Medulla oblongata (tissue), 1 donor: ENCODE measurements around the gene C20orf202.

Experiments
- DNase-seq: peaks from one replicate; pipeline ENCODE4 v3.0.0-alpha.2; 2015; ENCODE audit errors: extremely low spot score

C20orf202 gene

DNA sequence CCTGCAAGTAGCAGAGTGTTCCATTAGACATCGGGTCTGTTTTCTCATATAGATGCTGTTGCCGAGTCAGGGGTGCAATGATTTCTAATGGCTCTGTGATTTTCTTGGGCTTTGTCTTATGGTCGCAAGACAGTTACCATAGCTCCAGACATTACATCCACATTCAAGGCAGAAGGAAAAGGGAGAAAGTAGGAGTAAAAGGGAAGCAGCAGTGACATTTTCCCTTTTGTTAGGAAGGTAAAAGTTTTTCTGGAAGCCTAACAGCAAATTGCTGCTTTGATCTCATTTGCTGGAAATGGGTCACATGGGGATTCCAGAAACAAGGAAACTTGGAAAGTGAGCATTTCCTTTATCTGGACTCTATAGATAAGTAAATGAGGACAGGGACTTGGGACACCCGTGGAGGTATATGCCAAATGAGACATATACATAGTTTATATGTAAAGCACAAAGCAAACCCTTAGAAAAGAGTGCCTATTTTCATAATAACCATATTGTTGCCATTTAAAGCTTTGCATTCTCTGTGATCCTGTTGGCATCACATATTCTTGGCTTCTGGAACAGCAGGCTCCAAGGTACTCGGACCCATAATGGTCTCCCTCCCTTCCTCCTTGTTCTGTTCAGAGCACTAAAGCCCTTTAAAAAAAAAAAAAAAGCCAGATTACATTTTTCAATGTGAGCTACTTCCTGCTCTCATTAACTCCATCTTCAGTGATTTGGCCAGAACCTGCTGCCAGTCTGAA is at the start of gene C20orf202:
C20orf202 (plus strand) TSS at position 693 of the 743 bp plus-strand sequence. CDS start 132 bp downstream, outside the sequence.
- DNase-seq, result no peak

DNA sequence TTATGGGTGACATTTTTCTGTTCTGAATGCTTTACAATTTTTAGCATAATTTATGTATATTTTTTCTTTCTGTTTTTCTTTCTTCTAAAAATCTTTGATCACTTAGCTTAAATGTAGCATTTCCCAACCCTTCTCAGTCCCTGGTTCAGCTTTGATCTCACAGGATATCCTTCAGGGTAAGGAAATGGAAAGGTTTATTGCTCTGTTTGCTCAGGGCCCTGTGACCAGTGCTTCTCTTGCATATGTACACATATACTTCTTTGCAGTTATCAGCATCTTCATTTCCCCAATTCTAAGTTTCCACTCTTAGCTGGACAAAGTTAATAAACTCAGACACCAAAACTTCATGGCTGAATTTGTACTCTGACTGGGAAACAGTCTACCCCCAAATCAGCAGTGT is 49.0 kb upstream of the C20orf202 start:
- no peak for DNase-seq

DNA sequence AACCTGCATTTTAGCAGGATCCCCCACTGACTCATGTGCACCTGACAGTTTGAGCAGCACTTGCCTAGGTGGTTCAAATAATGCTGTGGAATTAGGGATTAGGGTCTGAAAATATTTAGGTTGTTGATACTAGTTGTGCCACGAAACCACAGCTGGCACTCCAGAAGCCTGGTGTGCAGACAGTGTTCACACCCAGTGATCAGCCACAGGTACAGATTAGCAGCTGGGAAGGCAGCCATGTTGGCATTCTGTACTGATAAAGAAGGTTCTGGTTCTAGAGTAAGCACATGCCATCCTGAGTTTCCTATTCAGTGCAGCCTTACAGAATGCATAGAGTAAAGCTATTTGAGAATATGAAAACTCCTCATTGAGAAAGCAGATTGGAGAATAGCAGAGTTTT is 48.6 kb upstream of the C20orf202 start:
- no peak for DNase-seq

DNA sequence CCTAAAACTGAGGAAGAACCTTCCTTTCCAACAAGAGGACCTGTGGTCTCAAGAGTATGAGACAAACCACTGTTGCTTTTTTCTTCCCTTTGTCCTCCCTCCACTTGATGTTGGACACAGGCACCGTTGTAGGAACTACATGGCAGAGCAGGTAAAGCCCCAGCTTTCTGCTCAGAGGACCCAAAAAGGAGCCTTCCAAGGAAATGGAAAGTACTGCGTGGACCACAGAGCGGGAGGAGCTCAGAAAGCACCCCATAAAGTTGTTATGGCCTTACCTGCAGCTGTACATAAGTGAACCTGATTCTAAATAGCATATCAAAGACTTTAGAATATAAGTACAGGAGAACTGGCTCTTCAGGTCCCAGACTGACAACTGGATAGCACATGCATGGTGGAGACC is 47.9 kb upstream of the C20orf202 start:
- no peak for DNase-seq

DNA sequence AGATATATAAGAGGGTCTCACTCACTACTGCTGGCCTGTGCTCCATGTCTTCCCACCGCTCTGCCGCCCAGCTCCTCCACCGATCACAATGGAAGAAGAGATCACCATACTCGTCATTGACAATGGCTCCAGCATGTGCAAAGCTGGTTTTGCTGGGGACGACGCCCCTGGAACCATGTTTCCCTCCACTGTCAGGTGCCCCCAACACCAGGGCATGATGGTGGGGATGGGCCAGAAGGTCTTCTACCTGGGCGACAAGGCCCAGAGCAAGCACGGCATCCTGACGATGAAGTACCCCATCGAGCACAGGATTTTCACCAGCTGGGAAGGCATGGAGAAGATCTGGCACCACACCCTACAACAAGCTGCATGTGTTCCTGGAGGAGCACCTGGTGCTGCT is 42.8 kb upstream of the C20orf202 start:
- no peak for DNase-seq

DNA sequence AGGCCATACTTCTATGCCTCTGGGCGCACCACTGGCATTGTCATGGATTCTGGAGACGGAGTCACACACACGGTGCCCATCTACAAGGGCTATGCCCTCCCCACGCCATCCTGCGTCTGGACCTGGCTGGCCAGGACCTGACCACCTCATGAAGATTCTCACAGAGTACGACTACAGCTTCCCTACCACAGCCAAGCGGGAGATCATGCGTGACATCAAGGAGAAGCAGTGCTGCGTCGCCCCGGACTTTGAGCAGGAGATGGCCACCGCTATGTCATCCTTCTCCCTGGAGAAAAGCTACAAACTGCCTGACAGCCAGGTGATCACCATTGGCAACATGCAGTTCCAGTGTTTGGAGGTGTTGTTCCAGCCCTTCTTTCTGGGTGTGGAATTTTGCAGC is 42.3 kb upstream of the C20orf202 start:
- DNase-seq, result no peak

DNA sequence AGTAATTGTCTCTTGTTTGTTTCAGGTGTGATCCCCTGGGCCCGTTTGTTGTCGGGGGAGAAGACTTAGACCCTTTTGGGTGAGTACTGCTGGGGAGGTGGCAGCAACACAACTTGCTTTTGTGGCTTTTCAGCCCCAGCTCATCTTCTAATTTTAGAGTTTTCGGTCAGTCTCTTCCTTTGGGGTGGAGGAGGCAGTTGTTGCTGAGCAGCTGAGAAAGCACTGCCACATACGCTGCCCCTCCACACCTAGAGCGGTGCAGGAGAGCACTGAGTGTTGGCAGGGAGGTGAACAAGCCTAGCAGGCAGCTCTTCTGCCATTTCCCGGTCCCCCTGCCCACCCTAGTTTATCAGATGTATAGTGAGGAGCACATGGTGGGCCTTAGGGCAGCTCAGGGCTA is 40.1 kb upstream of the C20orf202 start:
- DNase-seq, result no peak

DNA sequence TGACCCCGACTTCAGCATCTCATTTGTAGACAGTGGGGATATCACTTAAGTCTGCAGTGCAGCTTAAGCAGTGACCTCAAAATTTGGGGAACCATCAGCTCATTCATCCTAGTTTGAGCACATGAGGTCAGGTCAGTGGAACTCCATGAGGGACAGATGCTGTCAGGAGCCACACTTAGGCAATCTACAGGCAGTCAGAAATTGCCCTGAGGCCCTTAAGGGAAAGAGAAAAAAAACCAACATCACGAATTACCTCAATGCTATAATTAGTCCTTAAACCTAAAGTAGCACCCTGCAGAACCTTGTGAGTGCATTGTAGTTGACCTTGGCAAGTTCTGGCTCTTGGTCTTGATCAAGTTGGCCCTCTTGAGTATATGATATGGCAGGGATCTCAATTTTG is 39.6 kb upstream of the C20orf202 start:
- no peak for DNase-seq

DNA sequence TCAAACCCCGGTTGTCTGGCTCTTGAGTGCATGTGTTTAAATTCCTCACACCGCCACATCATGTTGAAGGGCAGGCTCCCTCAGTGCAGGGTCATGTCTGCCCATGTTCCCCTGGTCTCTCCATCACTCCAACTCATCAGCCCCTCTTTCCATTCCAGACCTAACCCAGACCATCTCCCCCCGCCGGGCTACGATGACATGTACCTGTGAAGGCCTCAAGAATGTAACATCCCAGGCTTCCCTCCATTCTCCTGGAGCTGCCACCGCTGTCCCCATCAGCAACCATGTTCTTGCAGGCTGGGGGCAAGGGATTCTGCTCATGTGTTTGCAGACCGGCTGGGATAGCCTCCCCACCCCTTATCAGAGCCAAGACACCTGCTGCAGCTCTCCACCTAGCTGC is 38.4 kb upstream of the C20orf202 start:
- DNase-seq, result no peak

DNA sequence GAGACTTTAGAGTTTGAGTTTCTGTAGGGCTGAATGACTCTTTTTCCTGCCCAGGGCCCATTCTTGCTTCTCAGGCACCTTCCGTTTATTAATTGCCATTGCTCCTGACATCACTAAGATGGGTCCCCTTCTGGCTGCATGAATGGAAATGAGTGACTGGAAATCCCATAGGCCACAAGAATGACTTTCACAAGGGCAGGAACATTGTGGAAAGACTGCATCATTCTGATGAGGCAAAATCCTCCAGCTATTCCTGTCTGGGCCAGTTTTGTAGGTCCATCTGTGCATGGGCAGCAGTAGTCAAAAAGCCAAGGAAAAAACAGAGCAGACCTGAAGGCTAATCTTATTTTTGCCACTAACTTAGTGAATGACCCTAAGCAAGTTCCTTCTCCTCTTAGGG is 37.7 kb upstream of the C20orf202 start:
- DNase-seq, result no peak

DNA sequence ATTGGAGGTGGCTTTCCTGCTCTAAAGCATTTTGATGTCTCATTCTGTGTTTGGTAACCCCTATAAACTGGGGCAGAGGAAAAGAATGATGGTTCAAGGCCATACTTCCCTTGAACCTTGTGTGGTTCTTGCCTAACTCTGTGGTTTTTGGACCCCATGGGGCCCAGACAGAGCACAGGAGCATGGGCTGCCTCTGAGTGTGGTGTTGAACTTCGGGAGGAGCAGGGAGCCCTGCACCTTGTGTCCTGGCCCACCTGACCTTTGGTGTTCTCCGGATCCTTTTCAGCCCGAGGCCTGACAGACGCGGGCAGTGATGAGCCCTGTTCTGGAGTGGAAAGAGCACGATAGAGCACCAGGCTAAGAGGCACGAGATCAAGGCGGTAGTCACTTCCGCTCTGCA is 37.3 kb upstream of the C20orf202 start:
- DNase-seq, result no peak

DNA sequence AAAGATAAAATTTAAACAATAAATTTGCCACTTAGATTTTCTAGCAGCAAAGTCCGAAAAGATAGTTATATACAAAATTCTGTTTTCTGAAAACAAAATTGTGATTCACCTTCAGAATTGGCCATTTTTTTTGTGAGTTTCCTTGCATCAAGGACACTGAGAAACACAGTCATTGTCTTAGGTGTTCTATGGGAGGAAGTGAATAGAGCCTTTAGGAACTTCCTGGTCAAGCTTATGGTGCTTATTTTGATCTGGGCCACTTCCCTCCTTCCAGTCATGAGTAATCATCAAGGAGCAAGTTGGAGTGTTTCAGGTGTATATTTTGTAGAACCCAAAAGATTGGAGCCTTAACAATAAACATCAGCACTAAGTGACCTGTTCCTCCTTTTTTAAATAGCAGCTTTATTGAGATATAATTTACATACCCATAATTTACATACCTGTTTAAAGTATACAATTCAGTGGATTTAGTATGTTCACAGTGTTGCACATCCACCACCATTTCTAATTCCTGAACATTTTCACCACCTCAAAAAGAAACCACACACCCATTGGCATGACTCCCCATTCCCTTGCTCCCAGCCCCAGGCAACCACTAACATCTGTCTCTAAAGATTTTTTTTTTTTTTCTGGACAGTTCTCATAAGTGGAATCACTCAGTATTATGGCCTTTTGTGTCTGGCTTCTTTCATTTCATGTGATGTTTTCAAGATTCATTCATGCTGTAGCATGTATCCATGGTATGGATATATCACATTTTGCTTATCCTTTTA is 36.1 kb upstream of the C20orf202 start:
- no peak for DNase-seq

DNA sequence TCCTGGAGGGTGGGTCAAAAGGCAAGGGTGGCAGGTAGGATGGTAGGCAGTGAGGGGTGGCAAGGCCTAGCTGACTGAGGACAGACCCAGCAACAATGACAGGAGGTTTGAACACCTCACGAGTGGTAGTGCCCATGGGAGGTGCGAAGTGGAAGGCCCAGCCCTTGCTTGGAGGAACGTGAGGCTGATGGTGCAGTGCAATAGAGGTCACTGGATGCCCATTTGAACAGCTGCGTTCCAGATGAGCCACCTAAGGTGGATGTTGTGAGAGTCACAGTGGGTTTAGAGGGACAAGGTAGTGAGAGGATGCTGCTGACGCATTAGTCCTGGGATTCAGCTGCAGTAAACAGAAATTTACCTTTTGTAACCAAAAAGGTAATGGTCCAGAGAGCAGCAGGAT is 34.0 kb upstream of the C20orf202 start:
- DNase-seq, result no peak

DNA sequence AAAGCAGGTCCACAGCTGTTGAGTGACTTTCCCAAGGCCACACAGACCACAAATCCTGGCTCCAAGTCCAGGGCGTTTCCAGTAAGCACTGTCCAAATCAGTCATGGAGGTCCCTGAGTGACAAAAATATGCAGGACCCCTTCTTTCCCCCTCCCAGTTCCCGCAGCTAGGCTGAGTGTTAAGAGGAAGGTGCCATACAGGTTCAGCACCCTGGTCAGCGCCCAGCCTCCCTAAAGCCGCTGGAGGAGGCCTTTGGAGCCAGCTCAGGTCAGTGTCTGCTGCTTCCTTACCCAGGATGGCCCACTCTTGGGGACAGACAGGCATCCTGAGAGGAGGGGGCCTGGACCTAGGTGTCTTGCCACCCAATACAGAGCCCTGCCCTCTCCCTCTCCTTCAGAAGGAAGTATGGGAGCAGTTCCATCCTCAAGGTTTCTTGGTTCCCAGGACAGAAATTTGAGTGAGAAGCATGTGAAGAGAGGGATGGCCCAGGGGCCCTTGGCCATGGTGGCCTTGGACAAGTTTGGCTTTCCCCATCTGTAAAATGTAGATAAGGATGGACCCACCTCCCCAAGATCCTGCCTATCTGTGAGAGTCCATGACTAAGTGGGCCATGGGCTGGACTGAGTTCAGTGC is 31.7 kb upstream of the C20orf202 start:
- no peak for DNase-seq

DNA sequence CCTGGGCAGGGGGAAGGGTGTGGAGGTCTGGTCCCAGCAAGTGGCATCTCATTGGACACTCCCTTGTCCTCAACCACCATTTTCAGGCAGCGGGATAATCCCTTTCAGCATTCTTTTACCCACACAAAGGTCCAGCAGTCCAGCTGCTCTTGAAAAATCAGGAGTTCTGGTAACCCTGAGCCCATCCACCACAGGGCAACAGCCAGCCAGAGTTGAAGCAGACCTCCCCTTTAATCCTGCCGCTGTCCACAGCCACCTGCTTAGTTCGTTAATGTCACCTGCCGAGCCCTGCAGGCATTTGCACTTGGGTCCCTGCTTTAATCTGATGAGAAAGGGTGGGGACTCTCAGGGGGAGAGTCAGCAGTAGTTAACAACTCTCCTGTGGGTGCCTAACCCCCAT is 29.6 kb upstream of the C20orf202 start:
- DNase-seq, result no peak

DNA sequence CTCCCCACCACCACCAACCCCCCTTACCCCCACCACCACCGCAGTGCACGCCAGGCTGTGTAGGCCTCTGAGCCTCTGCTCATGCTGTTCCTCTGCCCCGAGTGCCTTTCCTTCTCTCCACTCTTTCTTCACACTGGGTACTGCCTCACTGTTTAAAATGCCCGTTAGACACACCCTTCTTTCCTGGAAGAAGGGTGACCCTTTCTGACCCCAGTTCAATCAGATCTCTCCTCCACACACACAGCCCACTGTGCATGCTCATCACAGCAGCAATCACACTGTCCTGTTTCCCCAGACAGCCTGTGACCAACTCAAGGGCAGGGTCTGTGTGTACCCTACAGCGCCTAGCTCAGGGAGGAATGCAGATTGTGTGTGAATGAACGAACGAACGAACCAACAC is 28.5 kb upstream of the C20orf202 start:
- DNase-seq, result no peak

DNA sequence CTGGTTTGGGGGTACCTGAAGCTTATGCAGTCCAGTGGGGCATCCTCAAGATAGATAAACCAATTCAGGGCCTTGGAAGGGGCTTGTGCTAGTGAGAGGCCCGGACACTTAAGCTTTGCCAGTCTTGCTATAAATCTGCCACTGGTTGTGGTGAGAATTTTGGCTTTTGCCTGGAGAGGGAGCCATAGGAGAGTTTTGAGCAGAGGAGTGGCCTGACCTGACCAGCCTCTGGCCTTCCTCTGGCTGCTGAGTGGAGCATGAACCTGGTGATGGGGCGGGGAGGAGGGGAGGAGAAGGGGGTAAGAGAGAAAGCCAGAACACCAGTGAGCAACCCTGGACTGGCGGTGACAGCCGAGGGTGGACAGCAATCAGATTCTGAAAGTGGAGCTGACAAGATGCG is 25.6 kb upstream of the C20orf202 start:
- no peak for DNase-seq

DNA sequence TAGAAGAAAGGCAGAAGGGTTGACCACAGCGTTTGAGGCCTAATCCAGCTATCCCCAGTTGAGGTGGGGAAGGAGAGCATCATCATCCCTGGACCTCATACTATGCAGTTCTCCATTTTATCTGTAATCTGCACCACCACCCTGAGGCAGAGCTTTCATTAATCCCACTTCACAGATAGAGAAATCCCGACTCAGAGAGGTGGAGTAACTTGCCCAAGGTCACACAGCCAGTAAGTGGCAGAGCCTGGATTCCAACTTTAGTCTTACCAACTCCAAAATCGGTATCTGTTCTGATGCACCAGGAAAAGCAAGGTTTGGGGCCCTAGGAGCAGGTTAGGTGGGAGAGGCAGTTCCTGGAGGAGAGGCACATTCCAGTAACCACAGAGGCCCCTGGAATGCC is 25.2 kb upstream of the C20orf202 start:
- no peak for DNase-seq

DNA sequence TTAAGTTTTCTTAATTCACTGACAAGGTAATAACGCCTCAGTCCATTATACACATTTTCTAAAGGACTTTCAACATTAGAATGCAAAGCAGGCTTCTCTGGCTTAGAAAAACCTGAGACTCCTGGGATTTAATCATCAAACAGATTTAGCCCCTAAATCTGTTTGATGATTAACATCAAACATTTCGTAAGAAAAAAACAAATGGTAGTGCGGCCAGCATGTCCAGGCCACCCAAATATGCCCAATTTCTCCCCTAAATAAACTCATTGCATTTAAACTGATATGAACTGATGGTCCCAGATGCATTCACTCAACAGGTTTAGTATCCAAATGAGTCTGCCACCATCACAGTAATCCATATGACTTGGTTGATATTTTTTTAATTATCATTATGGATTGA is 24.6 kb upstream of the C20orf202 start:
- DNase-seq, result no peak

DNA sequence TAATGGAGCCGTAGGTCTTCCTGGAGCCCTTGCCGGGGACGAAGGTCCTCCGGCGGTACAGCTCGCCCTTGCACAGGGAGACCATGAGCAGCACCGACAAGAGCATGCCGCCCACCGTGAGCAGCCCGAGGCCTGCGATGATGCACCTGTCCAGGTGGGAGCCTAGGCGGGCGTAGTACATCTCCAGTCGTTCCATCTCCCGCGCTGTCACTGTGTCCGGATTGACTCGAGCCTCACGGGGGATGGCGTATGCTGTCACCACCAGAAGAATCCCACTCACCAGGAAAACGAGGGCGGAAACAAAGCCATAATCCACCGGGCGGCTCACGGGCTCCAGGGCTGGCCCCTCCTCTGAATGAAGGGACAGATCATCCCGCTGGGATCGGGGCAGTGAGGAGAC is 22.3 kb upstream of the C20orf202 start:
- DNase-seq, result no peak

DNA sequence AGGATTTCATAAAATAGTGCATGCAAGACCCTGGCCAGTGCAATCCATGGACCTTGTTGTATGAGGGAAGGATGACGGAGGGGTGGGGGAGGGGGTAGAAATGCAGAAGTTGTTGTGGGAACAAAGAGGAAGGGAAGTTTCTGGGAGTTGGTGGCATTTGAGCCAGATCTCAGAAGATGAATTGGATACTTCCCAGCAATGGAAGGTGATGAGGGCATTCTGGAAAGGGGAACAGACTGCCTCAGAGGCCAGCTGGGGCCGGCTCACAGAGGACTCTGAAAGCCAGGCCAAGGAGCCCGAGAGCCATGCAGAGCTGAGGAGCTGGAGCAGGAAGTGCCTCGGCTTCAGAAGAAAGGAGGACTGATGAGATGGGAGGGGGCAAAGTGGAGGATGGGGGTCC is 21.1 kb upstream of the C20orf202 start:
- no peak for DNase-seq

DNA sequence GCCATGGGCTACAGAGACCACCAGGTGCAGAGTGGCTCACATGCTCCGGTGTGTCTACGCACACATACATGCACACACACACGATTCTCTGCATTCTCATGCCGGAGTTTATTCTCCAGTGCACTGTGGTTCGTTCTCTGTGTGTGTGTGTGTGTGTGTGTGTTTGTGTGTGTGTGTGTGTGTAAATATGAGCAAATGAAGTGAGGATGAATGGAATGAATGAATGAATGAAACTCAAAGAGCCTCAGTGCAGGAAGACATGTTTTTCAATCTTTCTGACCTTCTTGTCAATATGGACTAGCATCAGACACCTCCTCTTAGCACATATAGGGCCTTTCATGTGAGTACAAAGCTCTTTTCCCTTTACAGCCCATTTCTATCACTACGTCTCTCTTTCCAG is 20.1 kb upstream of the C20orf202 start:
- DNase-seq, result no peak

DNA sequence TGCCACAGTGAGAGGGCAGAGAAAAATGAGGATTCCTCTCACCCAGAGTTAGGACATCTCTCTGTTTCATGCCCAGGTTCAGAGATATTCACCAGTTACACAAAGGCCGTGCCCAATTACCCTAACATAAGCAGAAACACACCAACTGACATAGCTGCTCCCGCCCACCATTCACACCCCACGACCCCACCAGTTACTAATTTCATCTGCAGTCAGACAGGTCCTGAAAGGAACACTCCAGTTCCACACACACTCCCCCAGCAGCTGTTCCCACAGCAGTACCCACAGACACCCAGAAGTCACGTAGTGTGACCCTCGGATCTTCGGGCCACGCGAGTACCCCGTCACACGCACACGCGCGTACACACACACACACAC is 19.0 kb upstream of the C20orf202 start:
- no peak for DNase-seq
